ENCODE results near the gene SFRP5.

The SFRP5 gene

DNA sequence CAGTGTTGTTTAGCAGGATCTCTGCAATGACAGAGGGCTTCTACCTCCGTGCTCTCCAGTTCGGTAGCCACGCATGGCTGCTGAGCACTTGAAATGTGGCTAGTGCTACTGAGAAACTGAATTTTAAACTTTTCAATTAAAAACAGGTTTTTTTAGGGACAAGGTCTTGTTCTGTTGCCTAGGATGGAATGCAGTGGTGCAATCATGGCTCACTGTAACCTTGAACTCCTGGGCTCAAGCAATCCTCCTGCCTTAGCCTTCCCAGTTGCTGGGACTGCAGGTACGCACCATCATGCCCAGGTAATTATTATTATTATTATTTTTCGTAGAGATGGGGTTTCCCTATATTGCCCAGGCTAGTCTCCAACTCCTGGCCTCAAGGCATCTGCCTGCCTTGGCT is 13.4 kb upstream of the SFRP5 start:
- no peak for DNase-seq

DNA sequence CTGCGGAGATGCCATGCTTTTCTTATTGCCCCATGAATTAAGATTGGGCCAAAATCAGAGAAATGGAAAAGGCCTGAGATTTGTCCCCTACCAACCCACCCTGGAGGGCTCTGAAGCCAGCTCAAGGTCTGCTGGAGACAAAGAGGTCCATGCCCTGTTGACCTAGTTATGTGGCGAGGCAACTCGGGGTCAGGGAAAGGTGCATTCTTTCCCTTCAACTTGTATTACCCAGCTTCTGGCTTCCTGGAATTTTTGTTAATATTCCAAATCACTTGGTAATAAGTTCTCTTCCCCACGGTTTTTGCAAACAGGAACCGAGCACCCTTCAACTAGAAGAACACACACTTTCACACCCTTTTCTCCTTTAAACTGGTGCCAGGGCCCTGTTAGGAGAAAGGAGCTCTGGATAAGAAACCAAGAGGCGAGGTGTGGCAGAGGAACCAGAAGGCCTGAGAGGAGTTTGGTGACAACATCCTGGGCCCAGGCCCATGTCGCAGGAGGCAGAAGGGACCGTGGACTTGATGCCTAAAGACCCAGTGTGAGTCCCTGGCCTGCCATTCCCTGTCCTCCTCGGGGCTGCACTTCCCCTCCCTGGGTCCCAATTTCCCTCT is 12.5 kb upstream of the SFRP5 start:
- DNase-seq: no peak

GRCh38 chr10:97782455-97783228 is 10.8 kb upstream of the SFRP5 start:
- DNase-seq: no peak

DNA sequence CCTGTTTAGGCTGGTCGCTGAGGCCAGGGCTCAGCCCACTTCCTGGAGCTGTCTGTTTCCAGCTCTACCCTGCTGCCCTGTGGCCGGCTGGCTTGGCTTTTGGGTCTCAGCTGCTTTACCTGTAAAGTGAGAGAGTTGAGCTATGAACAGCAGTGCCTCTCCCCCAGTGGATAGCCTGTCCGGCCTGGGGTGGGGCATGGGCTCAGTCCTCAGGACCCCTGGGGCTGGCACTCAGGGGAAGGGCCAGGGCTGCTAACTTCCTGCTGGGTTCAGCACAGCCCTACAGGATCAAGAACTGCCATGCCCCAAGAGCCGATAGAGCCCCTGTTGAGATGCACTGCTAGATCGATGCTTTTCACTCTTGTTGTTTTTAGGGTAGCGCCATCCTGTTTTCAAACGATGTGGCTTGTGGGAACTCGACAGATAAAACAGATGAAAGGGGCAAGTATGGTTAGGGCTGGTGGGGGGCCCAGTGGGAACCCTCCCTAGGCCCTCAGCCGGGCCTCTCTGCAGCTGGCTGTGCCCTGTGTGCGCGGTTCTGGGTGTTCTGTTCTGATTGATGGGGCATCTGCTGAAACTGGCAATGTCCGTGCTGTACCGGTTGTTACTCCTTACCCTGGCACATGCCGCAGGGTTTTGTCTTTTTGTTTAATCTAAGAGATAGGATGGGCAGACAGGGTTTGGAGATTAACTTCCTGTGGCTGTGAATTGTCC is 10.0 kb upstream of the SFRP5 start:
- no peak for DNase-seq

GRCh38 chr10:97780841-97781617 is 9.2 kb upstream of the SFRP5 start:
- no peak for DNase-seq

DNA sequence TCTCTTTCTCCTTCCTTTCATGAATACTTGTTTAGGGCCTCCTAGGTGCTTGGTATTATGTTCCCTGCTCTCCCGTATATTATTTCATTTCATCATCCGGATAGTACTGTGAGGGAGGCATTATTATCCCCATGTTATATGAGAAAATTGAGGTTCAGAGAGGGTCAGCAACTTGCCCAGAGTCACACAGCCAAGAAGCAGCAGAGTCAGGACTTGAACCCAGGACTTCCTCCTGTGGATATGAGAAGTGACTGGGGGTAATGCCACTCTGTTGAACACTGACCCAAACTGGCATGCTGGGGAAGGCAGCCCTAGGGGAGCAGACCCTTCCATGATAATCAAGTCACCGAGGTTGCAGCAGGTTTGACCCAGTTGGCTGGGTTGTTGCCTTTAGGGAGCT is 8.2 kb upstream of the SFRP5 start:
- no peak for DNase-seq

GRCh38 chr10:97779492-97779891 is 7.7 kb upstream of the SFRP5 start:
- no peak for DNase-seq

DNA sequence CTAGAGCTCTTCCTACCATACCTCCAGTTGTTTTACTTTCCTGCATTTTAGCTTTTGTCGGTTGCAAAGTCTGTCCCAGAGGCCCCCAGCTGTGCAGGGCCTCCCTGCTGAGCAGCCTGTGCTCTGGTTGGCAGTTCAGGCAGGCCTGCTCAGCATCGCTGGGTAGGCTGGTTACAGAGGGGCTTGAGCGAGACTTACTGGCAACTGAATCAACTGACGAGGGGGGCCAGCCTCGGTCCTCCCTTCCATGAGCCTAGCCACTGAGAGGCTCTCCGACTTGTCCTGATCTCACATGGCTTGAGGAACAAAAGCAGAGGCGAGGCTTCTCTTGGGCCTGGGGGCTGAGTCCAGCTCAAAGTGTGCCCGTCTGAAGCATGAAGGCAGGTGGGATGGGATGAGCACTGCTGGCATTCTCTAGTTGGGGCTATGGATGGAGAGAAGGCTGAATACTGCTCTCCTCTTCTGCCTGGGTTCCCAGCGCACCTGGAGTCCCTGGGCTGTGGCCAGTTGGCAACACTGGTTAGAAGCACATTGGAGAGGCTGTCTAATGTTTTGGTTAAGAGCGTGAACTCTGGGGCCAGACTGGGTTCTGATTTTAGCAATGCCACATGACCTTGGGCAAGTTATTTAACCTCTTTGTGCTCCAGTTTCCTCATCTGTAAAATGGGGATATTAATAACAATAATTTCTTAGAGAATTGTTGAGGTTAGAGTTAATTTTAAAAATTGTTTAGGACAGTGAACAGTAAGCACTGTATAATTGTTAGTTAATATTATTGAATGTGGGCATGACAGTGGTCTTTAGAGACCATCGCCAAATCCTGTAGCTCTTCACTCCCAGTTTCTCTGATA is 6.9 kb upstream of the SFRP5 start:
- no peak for DNase-seq

DNA sequence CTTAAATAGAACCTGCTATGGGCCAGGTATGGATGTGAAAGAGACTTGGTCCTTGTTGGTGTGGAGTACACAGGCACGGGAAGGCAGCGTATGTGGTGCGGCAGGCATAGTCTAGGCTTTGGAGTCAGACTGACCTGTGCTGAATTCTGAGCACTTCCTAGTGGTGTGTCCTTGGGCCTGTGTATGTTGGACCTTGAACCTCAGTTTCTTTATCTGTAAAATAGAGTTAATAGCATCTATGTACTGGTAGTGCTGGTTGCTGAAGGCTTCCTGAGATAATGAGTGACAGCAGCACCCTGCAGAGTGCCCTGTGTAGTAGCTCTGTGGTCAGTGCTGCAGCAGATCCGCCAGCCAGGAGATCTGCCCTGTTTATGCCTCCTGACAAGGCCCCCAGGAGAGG is 5.3 kb upstream of the SFRP5 start:
- no peak for DNase-seq

GRCh38 chr10:97774811-97775294 is 3.1 kb upstream of the SFRP5 start:
- DNase-seq: no peak

DNA sequence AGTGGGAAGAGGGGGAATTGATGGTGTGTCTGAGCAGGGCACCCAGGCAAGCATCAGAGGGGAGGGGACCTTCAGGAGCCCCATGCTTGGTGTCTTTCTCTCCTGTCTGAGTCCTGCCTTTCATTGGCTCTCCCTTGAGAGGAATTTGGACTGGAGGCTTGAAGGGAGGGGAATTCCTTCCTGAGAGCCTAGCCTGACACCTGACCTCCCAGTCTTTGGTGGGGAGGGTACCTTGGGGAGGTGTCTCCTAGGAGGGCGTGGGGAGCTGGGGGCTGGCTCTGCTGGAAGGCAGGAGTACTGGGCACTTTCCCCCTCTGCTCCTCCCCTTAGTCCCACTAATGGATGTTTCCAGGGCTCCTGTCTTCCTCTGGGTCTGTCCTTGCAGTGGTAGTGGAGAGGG is 1.3 kb upstream of the SFRP5 start:
- no peak for DNase-seq

- no peak for DNase-seq
Measured at GRCh38 chr10:97771055-97771891, 526 bp downstream of the SFRP5 start.

GRCh38 chr10:97770255-97770654 is 1.5 kb downstream of the SFRP5 start:
- DNase-seq: no peak

GRCh38 chr10:97768322-97769315 is 3.2 kb downstream of the SFRP5 start:
- DNase-seq: no peak

GRCh38 chr10:97766996-97767924 is 4.5 kb downstream of the SFRP5 start:
- DNase-seq: no peak

DNA sequence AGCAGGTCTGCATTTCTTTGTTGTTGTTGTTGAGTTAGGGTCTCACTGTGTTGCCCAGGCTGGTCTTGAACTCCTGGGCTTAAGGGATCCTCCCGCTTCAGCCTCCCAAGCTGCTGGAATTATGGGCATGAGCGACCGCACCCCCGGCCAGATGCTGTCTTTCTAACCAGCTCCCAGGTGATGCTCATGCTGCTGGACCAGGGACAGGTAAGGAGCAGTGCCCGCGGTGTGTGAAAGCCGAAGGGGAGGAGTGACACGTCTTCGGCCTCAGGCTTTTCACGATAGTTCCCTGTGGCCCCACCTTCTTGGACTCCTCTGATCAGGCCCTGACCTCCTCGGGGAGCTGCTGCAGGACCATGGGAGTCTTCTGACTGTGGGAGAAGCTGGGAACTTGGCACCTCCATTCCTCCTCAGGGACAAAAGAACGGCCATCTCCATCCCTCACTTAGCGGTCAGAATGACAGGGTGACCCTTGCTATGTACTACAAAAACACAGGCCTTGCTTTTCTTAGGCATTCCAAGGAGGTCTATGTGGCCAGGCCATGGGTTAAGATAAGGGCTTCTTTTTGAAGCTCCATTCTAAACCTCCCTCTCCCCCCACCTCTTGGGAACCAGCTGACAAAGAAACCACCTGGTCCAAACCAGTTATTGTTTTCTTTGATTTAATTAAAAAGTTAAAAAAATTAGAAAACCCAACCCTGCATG is 5.5 kb downstream of the SFRP5 start:
- no peak for DNase-seq

GRCh38 chr10:97765201-97765600 is 6.6 kb downstream of the SFRP5 start:
- no peak for DNase-seq

- no peak for DNase-seq
Measured at GRCh38 chr10:97764519-97764931, 7.3 kb downstream of the SFRP5 start.

Data from NCI-H1436 treated with DMSO at 0.1 percent for 48 hours (cell line).